GM12892 (cell line): ENCODE data around the gene TPSB2.
"Not testable (repeated sequence)": the region's sequence is repeated elsewhere in the genome, so short reads cannot be mapped to it uniquely, and the experiment has no call there.

Experiments
- DNase-seq: peaks from one replicate; pipeline ENCODE4 v3.0.0; 2011; ENCODE audit not compliant: insufficient read length
- FAIRE-seq: peaks from 2 replicates; lab custom pipeline; 2011; peaks lifted over from hg19 to GRCh38; lab: Jason Lieb, UNC
- POLR2A ChIP-seq: IDR thresholded peaks from 2 replicates; pipeline ENCODE4 v1.6.1; 2011; ENCODE audit warnings: low read depth, low read length, control low read depth
- POLR2AphosphoS5 ChIP-seq: IDR thresholded peaks from 2 replicates; pipeline ENCODE4 v1.6.1; 2011; ENCODE audit warnings: low read depth, low read length, control low read depth
- TAF1 ChIP-seq: IDR thresholded peaks from 2 replicates; pipeline ENCODE4 v1.6.1; 2011; ENCODE audit warnings: low read depth, mild to moderate bottlenecking, control low read depth, low read length, borderline replicate concordance

The TPSB2 gene

DNA sequence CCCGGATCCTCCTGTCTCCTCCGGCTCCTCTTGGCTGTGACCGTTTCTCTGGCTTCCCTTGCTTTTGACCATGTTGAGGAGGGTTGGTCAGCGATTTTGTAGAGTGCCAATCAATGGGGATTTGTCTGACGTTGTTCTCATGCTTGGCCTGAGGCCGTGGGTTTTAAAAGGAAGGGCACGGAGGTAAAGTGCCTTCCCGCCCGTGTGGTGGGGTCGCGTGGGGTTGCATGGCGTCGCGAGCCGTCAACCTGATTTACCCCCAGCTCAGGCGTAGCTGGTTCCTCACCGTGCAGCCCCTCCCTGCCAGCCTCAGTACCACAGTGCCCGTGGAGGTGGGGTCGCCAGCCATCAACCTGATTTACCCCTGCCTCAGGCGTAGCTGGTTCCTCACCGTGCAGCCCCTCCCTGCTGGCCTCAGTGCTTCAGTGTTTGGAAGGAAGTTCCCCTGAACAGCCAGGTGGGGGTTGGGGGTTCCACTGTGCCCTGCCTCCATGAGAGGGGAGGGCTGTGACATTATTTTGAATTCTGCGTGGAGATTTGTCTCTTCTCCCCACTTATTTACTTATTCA, 15.6 kb upstream of the TPSB2 start:
- no peak for FAIRE-seq
- no peak for DNase-seq
- no peak for TF ChIP-seq POLR2AphosphoS5

DNA sequence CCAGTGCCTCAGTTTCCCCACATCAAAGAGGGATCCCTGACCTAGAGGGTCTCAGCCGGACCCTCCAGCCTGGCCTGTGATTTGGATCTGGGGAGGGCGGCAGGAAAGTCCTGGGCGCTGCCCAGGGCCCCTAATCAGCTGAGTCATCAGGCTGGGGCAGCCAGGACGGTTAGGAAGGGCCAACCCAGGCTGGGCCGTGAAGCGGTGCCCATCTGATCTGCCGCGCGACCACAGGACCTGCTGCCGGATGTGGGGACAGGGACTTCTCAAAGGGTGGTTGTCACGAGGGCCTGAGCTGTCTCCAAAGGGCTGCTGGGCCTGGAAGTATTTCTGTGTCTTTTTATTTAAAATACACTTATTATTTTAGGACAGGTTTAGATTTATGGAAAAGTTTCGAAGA, 14.9 kb upstream of the TPSB2 start:
- no peak for FAIRE-seq
- no peak for DNase-seq
- TF ChIP-seq TAF1, result no peak
- TF ChIP-seq POLR2A, result no peak
- no peak for TF ChIP-seq POLR2AphosphoS5

GRCh38 chr16:1243907-1244850, 14.2 kb upstream of the TPSB2 start:
- FAIRE-seq, DNase-seq: not testable (repeated sequence)

GRCh38 chr16:1243363-1243762, 13.4 kb upstream of the TPSB2 start:
- not testable (repeated sequence) for FAIRE-seq, DNase-seq

- FAIRE-seq, DNase-seq: not testable (repeated sequence)
These were observed 11.1 kb upstream of the TPSB2 start for GRCh38 chr16:1241081-1241480.

DNA sequence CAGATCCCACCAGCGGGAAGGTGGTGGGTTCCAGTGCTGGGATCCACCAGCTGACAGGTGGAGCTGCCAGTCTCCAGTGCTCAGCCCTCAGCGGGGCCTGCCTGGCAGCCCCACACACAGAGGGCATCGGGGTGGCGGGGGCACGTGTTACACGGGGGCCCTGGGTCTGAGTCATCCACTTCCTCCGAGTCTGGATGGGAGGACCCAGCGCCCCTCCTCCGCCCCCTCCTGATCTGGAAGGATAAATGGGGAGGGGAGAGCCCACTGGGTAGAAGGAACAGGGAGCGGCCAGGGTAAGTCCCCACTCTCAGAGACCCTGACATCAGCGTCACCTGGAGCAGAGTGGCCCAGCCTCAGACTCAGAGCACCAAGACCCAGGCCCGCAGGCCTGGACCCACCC, 10.5 kb upstream of the TPSB2 start, which contains the start of gene TPSAB1:
Gene TPSAB1 (plus strand): TSS at position 270 of the 400 bp plus-strand sequence. CDS start 234 bp downstream, outside the sequence.
- not testable (repeated sequence) for FAIRE-seq

GRCh38 chr16:1239575-1239974, 9.6 kb upstream of the TPSB2 start:
- not testable (repeated sequence) for FAIRE-seq, DNase-seq

More for the DNA sequence above, 10.5 kb upstream of the TPSB2 start, which contains the start of gene TPSAB1:
- not testable (repeated sequence) for DNase-seq

- not testable (repeated sequence) for DNase-seq, FAIRE-seq
These were observed 8.9 kb upstream of the TPSB2 start for GRCh38 chr16:1238909-1239308.

DNA sequence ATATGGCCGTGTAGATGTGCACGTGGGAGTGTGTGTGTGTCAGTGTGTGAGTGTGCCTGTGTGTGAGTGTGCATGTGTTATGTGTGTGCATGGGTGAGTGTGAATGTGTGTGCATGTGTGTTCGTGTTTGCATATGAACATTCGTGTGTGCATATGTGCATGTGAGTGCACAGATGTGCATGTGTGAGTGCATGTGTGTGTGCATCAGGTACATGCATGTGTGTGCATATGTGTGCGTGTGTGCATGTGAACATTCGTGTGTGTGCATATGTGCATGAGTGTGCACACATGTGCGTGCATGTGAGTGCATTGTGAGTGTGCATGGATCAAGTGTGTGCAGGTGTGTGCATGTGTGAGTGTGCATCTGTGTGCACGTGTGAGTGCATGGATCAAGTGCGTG, 8.0 kb upstream of the TPSB2 start:
- no peak for DNase-seq
- TF ChIP-seq POLR2A (no peak), POLR2AphosphoS5 (no peak), TAF1 (no peak)
- no peak for FAIRE-seq

- not testable (repeated sequence) for FAIRE-seq, DNase-seq
These were observed 6.7 kb upstream of the TPSB2 start for GRCh38 chr16:1236659-1237058.

GRCh38 chr16:1232049-1232748, 2.2 kb upstream of the TPSB2 start:
- not testable (repeated sequence) for FAIRE-seq, DNase-seq

GRCh38 chr16:1231301-1231700, 1.3 kb upstream of the TPSB2 start:
- not testable (repeated sequence) for DNase-seq, FAIRE-seq

DNA sequence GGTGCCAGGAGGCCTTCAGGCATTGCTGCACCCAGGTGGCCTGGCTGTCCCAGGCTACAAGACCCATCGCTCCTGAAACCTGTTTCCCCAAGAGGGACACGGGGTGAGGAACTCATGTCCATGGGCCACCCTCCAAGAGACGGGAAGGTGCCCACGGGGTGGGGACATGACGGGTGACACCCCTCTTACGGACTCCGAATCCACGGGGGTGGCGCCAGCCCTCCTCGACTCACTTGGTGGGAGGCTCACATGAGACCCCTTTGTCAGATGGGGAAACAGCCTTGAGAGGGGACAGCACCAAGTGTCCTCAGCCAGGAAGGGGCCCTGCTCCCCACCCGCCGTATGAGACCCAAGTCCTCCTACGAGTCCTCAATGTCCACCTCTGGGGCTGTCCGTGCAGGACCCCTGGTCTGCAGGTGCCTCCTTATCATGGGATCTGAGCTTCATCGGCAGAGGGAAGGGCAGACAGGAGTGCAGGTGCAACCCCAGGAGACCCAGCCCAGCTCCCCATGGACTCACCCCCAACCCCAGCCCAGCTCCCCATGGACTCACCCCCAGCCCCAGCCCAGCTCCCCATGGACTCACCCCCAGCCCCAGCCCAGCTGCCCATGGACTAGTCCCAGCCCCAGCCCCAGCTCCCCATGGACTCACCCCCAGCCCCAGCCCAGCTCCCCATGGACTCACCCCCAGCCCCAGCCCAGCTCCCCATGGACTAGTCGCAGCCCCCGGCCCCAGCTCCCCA, 658 bp upstream of the TPSB2 start:
- FAIRE-seq, DNase-seq: not testable (repeated sequence)

GRCh38 chr16:1229476-1229875, 508 bp downstream of the TPSB2 start:
- FAIRE-seq, DNase-seq: not testable (repeated sequence)

GRCh38 chr16:1228227-1228626, 1.8 kb downstream of the TPSB2 start:
- DNase-seq, FAIRE-seq: not testable (repeated sequence)

- DNase-seq, FAIRE-seq: not testable (repeated sequence)
These were observed 3.3 kb downstream of the TPSB2 start for GRCh38 chr16:1226692-1227091.

- not testable (repeated sequence) for DNase-seq, FAIRE-seq
These were observed 4.2 kb downstream of the TPSB2 start for GRCh38 chr16:1225728-1226311.
